H1 (cell line): ENCODE results near the gene ADARB2. TPM values are rescaled to one million over a fixed set of nuclear protein-coding genes. Genes with fewer than 3 reads are reported as not detected.

Source experiments
- CTCF ChIA-PET: fragments of 300-600 bp; sonication (Branson Sonifier 250); formaldehyde crosslinking; loops from one replicate; lab custom pipeline; 2021; ENCODE audit not compliant: partially characterized antibody; lab: Charles Lee
- POLR2A ChIA-PET: fragments of 300-600 bp; sonication (Branson Sonifier 250); formaldehyde crosslinking; loops from one replicate; lab custom pipeline; 2021; ENCODE audit warnings: inconsistent platforms; ENCODE audit not compliant: partially characterized antibody; lab: Charles Lee
- DNase-seq, 2 experiments: peaks; one replicate each; pipeline versions ENCODE4 v3.0.0 to v3.0.0-alpha.2; 2010 to 2022; ENCODE audit warnings: low spot score in 2 of 2, low read depth in 1 of 2, mixed read lengths in 1 of 2
- FAIRE-seq: peaks from 2 replicates; lab custom pipeline; 2011; peaks lifted over from hg19 to GRCh38; lab: Jason Lieb, UNC
- H2AFZ ChIP-seq: 2 replicates; pipeline ENCODE4 v1.8.1; 2012; ENCODE audit warnings: low read length, inconsistent platforms
- H2AK5ac ChIP-seq: 2 replicates; pipeline ENCODE4 v1.6.1; 2013; ENCODE audit warnings: low read depth, low read length
- H2BK120ac ChIP-seq: replicated peaks from 2 replicates; pipeline ENCODE3; 2013; ENCODE audit warnings: low read depth, low read length, inconsistent platforms
- H2BK12ac ChIP-seq: 2 replicates; pipeline ENCODE4 v1.6.1; 2013; ENCODE audit warnings: low read depth, low read length
- H2BK15ac ChIP-seq: 2 replicates; pipeline ENCODE4 v1.6.1; 2013; ENCODE audit warnings: low read length
- H2BK20ac ChIP-seq: 2 replicates; pipeline ENCODE4 v1.6.1; 2013; ENCODE audit warnings: low read length
- H2BK5ac ChIP-seq: 2 replicates; pipeline ENCODE4 v1.6.1; 2013; ENCODE audit warnings: low read depth, low read length
- H3K14ac ChIP-seq: 2 replicates; pipeline ENCODE4 v1.6.1; 2013; ENCODE audit warnings: inconsistent platforms; ENCODE audit not compliant: insufficient read length
- H3K18ac ChIP-seq: 2 replicates; pipeline ENCODE4 v1.6.1; 2013; ENCODE audit warnings: low read length; ENCODE audit errors: extremely low read depth
- H3K23ac ChIP-seq: 2 replicates; pipeline ENCODE4 v1.6.1; 2013; ENCODE audit warnings: inconsistent platforms; ENCODE audit not compliant: insufficient read length
- H3K23me2 ChIP-seq: 2 replicates; pipeline ENCODE4 v1.6.1; 2013; ENCODE audit warnings: low read depth, low read length
- H3K27ac ChIP-seq: 2 replicates; pipeline ENCODE4 v1.6.1; 2011; ENCODE audit warnings: low read depth, low read length, inconsistent platforms
- H3K27me3 ChIP-seq, 4 experiments: replicated peaks in 1 of 4; 1 replicate in 1 of 4; 2 replicates in 3 of 4; pipeline versions ENCODE4 v1.6.1 to v1.8.1; 2011 to 2013; ENCODE audit warnings: low read length in 3 of 4, mild to moderate bottlenecking in 3 of 4, inconsistent platforms in 2 of 4, mixed read lengths in 2 of 4, moderate library complexity in 1 of 4; ENCODE audit not compliant: control insufficient read depth in 3 of 4, insufficient read depth in 3 of 4; ENCODE audit errors: extremely low read depth in 1 of 4
- H3K36me3 ChIP-seq, 4 experiments: 2 replicates each; pipeline versions ENCODE4 v1.6.1 to v1.8.1; 2011 to 2013; ENCODE audit warnings: mild to moderate bottlenecking in 4 of 4, low read length in 3 of 4, moderate library complexity in 2 of 4, control low read depth in 1 of 4, inconsistent platforms in 1 of 4; ENCODE audit not compliant: insufficient read depth in 4 of 4, control insufficient read depth in 2 of 4
- H3K4ac ChIP-seq: replicated peaks from 2 replicates; pipeline ENCODE3; 2013; ENCODE audit warnings: low read length, low read depth, mixed read lengths, inconsistent platforms; ENCODE audit not compliant: insufficient read length
- H3K4me1 ChIP-seq, 4 experiments: replicated peaks in 1 of 4; 1 replicate in 1 of 4; 2 replicates in 3 of 4; pipeline versions ENCODE4 v1.6.1 to v1.8.1; 2011 to 2013; ENCODE audit warnings: low read length in 3 of 4, inconsistent platforms in 2 of 4, mixed read lengths in 1 of 4; ENCODE audit not compliant: insufficient read depth in 4 of 4, control insufficient read depth in 3 of 4
- H3K4me2 ChIP-seq, 2 experiments: 2 replicates each; pipeline versions ENCODE4 v1.6.1 to v1.8.1; 2011 to 2013; ENCODE audit warnings: low read depth in 2 of 2, low read length in 2 of 2, control low read depth in 1 of 2, inconsistent platforms in 1 of 2, mild to moderate bottlenecking in 1 of 2; ENCODE audit not compliant: insufficient read depth in 1 of 2
- H3K4me3 ChIP-seq, 4 experiments: fragments of 200-600, 300-600 bp in 1 of 4; sonication (generic), shearing (Covaris generic), sonication (Bioruptor Twin) in 1 of 4; 2 replicates each; pipeline versions ENCODE4 v1.5.1 to v1.8.1; 2011 to 2016; ENCODE audit warnings: low read length in 4 of 4, low read depth in 3 of 4, control low read depth in 2 of 4, inconsistent platforms in 2 of 4, mild to moderate bottlenecking in 2 of 4, mixed read lengths in 1 of 4, moderate library complexity in 1 of 4; ENCODE audit not compliant: insufficient read depth in 2 of 4; ENCODE audit errors: extremely low read depth in 1 of 4
- H3K56ac ChIP-seq: replicated peaks from 2 replicates; pipeline ENCODE3; 2013; ENCODE audit warnings: low read depth, mild to moderate bottlenecking, mixed read lengths, low read length, inconsistent platforms; ENCODE audit not compliant: insufficient read length
- H3K79me1 ChIP-seq: 2 replicates; pipeline ENCODE4 v1.6.1; 2013; ENCODE audit warnings: low read depth, low read length, control low read depth
- H3K79me2 ChIP-seq, 2 experiments: 2 replicates each; pipeline versions ENCODE4 v1.6.1 to v1.8.1; 2012 to 2013; ENCODE audit warnings: low read length in 2 of 2, mild to moderate bottlenecking in 2 of 2, inconsistent platforms in 1 of 2; ENCODE audit not compliant: insufficient read depth in 2 of 2, control insufficient read depth in 1 of 2
- H3K9ac ChIP-seq, 4 experiments: replicated peaks in 1 of 4; 1 replicate in 1 of 4; 2 replicates in 3 of 4; pipeline versions ENCODE4 v1.6.1 to v1.8.1; 2011 to 2013; ENCODE audit warnings: low read depth in 3 of 4, low read length in 3 of 4, control low read depth in 2 of 4, mild to moderate bottlenecking in 2 of 4, moderate library complexity in 2 of 4, inconsistent platforms in 1 of 4; ENCODE audit errors: extremely low read depth in 1 of 4
- H3K9me3 ChIP-seq, 2 experiments: 2 replicates each; pipeline versions ENCODE4 v1.6.1 to v1.8.1; 2012 to 2013; ENCODE audit warnings: mild to moderate bottlenecking in 2 of 2, moderate library complexity in 2 of 2, control low read depth in 1 of 2, inconsistent platforms in 1 of 2, low read depth in 1 of 2, low read length in 1 of 2, mixed read lengths in 1 of 2; ENCODE audit not compliant: insufficient read depth in 2 of 2
- H4K20me1 ChIP-seq, 2 experiments: replicated peaks in 1 of 2; 2 replicates each; pipeline versions ENCODE3 to v1.8.1; 2011 to 2013; ENCODE audit warnings: inconsistent platforms in 2 of 2, low read length in 2 of 2, mild to moderate bottlenecking in 1 of 2; ENCODE audit not compliant: insufficient read depth in 2 of 2, control insufficient read depth in 1 of 2
- H4K5ac ChIP-seq: 2 replicates; pipeline ENCODE4 v1.6.1; 2013; ENCODE audit warnings: low read length, low read depth, mixed read lengths, inconsistent platforms; ENCODE audit not compliant: insufficient read length
- H4K8ac ChIP-seq: 2 replicates; pipeline ENCODE4 v1.8.0; 2013; ENCODE audit warnings: mild to moderate bottlenecking, moderate library complexity, low read length, inconsistent platforms; ENCODE audit not compliant: insufficient read depth; ENCODE audit errors: extremely low read depth
- H4K91ac ChIP-seq: replicated peaks from 2 replicates; pipeline ENCODE3; 2013; ENCODE audit warnings: low read length, mixed read lengths, inconsistent platforms; ENCODE audit not compliant: insufficient read length
- CHD2 ChIP-seq: IDR thresholded peaks from 2 replicates; pipeline ENCODE4 v1.6.1; 2012; ENCODE audit warnings: low read length, improper control_type of control experiment
- EZH2 ChIP-seq: fragments of 200-600 bp; sonication (generic); IDR thresholded peaks from 2 replicates; pipeline ENCODE4 v1.7.1; 2012; ENCODE audit warnings: low read depth, mild to moderate bottlenecking, moderate library complexity, low read length, inconsistent platforms; ENCODE audit not compliant: severe bottlenecking
- HDAC2 ChIP-seq, 2 experiments: fragments of 300-600 bp in 1 of 2; sonication (generic) in 1 of 2; IDR thresholded peaks; 2 replicates each; pipeline ENCODE4 v1.6.1; 2011 to 2012; ENCODE audit warnings: low read depth in 2 of 2, low read length in 2 of 2, mild to moderate bottlenecking in 2 of 2, moderate library complexity in 2 of 2, borderline replicate concordance in 1 of 2, inconsistent platforms in 1 of 2
- HDAC6 ChIP-seq: IDR thresholded peaks from one replicate; pipeline ENCODE4 v1.7.1; 2012; ENCODE audit warnings: low read depth, mild to moderate bottlenecking, inconsistent platforms, low read length, moderate library complexity
- JUND ChIP-seq: IDR thresholded peaks from 2 replicates; pipeline ENCODE4 v1.6.1; 2011; ENCODE audit warnings: mild to moderate bottlenecking, improper control_type of control experiment, low read length
- KDM5A ChIP-seq: fragments of 200-600 bp; IDR thresholded peaks from 2 replicates; pipeline ENCODE4 v1.7.1; 2012; ENCODE audit warnings: mild to moderate bottlenecking, low read length, inconsistent platforms, mixed read lengths
- POLR2AphosphoS5 ChIP-seq: IDR thresholded peaks from 2 replicates; pipeline ENCODE4 v1.6.1; 2011; ENCODE audit warnings: low read depth, low read length
- RFX5 ChIP-seq: IDR thresholded peaks from 2 replicates; pipeline ENCODE4 v1.6.1; 2011; ENCODE audit warnings: low read depth, low read length, improper control_type of control experiment, borderline replicate concordance
- SRF ChIP-seq: IDR thresholded peaks from 2 replicates; pipeline ENCODE4 v1.6.1; 2011; ENCODE audit warnings: mild to moderate bottlenecking, low read depth, low read length, moderate library complexity
- TCF12 ChIP-seq: IDR thresholded peaks from 2 replicates; pipeline ENCODE4 v1.6.1; 2011; ENCODE audit warnings: low read depth, mild to moderate bottlenecking, low read length
- polyA plus RNA-seq, 7 experiments: library from polyadenylated mRNA; depleted of rRNA in 3 of 7; stranded (reverse) in 5 of 7; unstranded in 2 of 7; fragments of >200 nt in 5 of 7; fragments of 200-250 nt in 2 of 7; gene quantifications; 1 replicate in 5 of 7; 2 replicates in 1 of 7; 4 replicates in 1 of 7; pipeline versions ENCODE4 v1.2.1 to v1.2.3, GENCODE V29; 2011 to 2013; ENCODE audit warnings: missing spikeins in 2 of 7, mixed read lengths in 2 of 7
- total RNA-seq: library from RNA; stranded (reverse); fragmentation: NEBNext Ultra II Directional; extraction: Animal tissue kit (Norgen Biotek cat#: 25700); gene quantifications from 2 replicates; pipeline ENCODE4 v1.2.1, GENCODE V29; 2021
- TF ChIP-seq, protein P1 (sequence below): IDR thresholded peaks from 2 replicates; pipeline ENCODE4 v1.6.1; 2011; ENCODE audit warnings: low read depth, mild to moderate bottlenecking, low read length; ENCODE audit not compliant: insufficient read depth

Gene ADARB2
- total and polyA plus RNA-seq, 2 of the 8 experiments (the other 6 are each of a cell fraction or from before 2014, with no cell fraction given), result 2.2 to 2.8 TPM

GRCh38 chr10:1136268-1136667 lies 601.1 kb downstream of the ADARB2 start:
- Histone ChIP-seq H3K9me3 (no peaks in the 10 kb centered on the region; a peak in 1 of 4 replicates), H3K4me1 (no peaks in the 10 kb centered on the region; a peak in 2 of 7 replicates), H3K4me3 (no peak overlapping the region), H3K79me1 (no peaks in the 10 kb centered on the region), H3K79me2 (no peaks in the 10 kb centered on the region), H3K9ac (no peak overlapping the region), H2BK12ac (no peak overlapping the region), H3K18ac (no peak overlapping the region), H3K27ac (no peak overlapping the region), H3K4ac (no peak overlapping the region), H4K20me1 (no peaks in the 10 kb centered on the region), H3K23me2 (no peaks in the 10 kb centered on the region), H4K91ac (no peak overlapping the region), H4K8ac (no peak overlapping the region), H3K56ac (no peak overlapping the region), H2AK5ac (no peak overlapping the region), H4K5ac (no peak overlapping the region), H3K27me3 (no peaks in the 10 kb centered on the region), H3K36me3 (no peaks in the 10 kb centered on the region; a peak in 1 of 8 replicates), H2BK120ac (no peak overlapping the region), H2BK5ac (no peak overlapping the region), H2AFZ (no peak overlapping the region), H2BK15ac (no peak overlapping the region), H2BK20ac (no peak overlapping the region), H3K4me2 (no peak overlapping the region), H3K14ac (no peak overlapping the region), H3K23ac (no peak overlapping the region)
- FAIRE-seq (no peak), DNase-seq (no peak)
- POLR2A ChIA-PET, result no interaction called here
- TF ChIP-seq POLR2AphosphoS5, result no peak
- no peak for TF ChIP-seq EZH2
- no peak for TF ChIP-seq HDAC6
- TF ChIP-seq HDAC2 (IDR thresholded peaks at IDR 0.05; ENCODE audit: borderline replicate concordance in 1 of 2, low read depth in 2 of 2, low read length in 2 of 2), result no peak
- TF ChIP-seq TCF12, result no peak
- TF ChIP-seq KDM5A, result no peak
- TF ChIP-seq, protein P1, sequence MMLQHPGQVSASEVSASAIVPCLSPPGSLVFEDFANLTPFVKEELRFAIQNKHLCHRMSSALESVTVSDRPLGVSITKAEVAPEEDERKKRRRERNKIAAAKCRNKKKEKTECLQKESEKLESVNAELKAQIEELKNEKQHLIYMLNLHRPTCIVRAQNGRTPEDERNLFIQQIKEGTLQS, result no peak
- no peak for TF ChIP-seq SRF
- TF ChIP-seq CHD2, result no peak
- TF ChIP-seq JUND, result no peak
- no peak for TF ChIP-seq RFX5
- CTCF ChIA-PET, result no interaction called here
